Subcutaneous adipose tissue (tissue), 4 donors: ENCODE data around the gene SLC38A5. TPM values are rescaled to one million over a fixed set of nuclear protein-coding genes. Genes with fewer than 3 reads are reported as not detected.

Source experiments
- total RNA-seq, 4 donors: library from RNA; depleted of rRNA; stranded (reverse); fragments of >200 nt; gene quantifications; one replicate each; pipeline ENCODE4 v1.1.0, GENCODE V29; 2016
- TF ChIP-seq, protein P1 (sequence below): fragments of 450-650 bp; IDR thresholded peaks from one replicate; pipeline ENCODE4 v1.5.1; 2016; ENCODE audit warnings: low read depth, mild to moderate bottlenecking, control low read depth, antibody characterized with exemption, moderate library complexity

Gene SLC38A5
- total RNA-seq, 4 donors from 2014 or later, result 1.3 to 3.2 (median 1.5) TPM; not detected in 1

DNA sequence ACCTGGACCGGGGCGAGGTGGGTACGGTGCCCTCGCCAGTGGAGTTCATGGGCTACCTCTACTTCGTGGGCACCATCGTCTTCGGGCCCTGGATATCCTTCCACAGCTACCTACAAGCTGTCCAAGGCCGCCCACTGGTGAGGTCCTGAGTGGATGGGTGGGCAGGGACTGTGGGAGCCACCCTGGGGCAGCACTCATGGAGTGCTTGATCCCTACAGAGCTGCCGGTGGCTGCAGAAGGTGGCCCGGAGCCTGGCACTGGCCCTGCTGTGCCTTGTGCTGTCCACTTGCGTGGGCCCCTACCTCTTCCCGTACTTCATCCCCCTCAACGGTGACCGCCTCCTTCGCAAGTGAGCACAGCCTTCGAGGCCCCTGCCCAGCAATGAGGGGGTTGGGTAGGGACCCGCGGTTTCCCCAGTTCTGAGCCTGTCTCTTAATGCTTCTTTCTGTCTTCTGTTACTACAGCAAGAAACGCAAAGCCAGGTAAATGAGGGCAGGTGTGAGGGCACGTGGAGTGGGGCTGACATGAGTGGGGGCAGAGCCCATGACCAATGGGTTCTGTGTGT, 42.4 kb upstream of the SLC38A5 start:
- TF ChIP-seq, protein P1, sequence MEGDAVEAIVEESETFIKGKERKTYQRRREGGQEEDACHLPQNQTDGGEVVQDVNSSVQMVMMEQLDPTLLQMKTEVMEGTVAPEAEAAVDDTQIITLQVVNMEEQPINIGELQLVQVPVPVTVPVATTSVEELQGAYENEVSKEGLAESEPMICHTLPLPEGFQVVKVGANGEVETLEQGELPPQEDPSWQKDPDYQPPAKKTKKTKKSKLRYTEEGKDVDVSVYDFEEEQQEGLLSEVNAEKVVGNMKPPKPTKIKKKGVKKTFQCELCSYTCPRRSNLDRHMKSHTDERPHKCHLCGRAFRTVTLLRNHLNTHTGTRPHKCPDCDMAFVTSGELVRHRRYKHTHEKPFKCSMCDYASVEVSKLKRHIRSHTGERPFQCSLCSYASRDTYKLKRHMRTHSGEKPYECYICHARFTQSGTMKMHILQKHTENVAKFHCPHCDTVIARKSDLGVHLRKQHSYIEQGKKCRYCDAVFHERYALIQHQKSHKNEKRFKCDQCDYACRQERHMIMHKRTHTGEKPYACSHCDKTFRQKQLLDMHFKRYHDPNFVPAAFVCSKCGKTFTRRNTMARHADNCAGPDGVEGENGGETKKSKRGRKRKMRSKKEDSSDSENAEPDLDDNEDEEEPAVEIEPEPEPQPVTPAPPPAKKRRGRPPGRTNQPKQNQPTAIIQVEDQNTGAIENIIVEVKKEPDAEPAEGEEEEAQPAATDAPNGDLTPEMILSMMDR, result no peak

DNA sequence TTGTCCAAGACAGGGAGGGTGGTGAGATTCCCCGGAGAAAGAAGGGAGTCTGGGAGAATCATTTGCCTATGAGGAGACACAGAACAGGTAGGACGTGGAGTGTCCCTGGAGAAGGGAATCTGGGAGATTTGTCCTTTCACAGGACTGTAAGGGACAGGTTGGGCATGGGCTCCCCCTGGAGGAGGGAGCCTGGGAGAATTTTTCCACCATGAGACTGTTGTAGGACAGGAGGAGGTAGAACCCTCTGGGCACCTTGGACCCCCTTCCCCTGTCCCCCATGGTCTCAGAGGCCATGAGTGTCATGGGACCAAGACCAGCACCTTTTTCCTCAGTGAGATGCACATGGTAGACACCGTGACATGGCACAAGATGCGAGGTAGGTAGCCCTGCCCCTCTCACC, 41.5 kb upstream of the SLC38A5 start:
- TF ChIP-seq, protein P1, result no peak

DNA sequence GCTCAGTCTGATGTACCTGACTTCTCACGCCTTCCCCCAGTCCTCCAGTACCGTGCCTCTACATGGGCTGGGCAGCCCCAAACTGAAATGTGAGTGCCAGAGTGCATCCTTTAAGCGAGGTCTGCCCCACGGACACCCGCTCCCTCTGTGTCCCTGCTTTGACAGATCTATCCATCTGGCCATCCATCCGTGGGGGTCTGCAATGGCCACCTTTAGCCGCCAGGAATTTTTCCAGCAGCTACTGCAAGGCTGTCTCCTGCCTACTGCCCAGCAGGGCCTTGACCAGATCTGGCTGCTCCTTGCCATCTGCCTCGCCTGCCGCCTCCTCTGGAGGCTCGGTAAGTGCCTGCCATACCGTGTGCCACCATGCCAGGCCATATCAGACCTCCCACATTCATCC, 39.6 kb upstream of the SLC38A5 start:
- TF ChIP-seq, protein P1, result no peak

DNA sequence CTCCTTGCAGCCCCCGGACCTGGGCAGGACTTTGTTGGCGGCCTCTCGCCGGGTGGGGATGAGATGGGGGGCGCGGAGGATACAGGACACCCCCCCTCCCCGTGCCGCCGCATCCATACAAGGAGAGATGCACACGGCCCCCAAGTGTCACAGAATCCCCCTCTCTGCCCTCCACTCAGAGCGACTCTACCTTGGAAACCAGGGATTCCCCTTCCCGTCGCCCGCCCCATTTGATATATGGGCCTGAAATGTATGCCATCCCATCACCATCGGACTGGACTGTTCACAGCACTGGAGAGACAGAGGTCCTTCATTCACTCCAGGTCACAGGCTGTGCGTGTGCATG, 39.2 kb upstream of the SLC38A5 start:
- TF ChIP-seq, protein P1, result no peak

DNA sequence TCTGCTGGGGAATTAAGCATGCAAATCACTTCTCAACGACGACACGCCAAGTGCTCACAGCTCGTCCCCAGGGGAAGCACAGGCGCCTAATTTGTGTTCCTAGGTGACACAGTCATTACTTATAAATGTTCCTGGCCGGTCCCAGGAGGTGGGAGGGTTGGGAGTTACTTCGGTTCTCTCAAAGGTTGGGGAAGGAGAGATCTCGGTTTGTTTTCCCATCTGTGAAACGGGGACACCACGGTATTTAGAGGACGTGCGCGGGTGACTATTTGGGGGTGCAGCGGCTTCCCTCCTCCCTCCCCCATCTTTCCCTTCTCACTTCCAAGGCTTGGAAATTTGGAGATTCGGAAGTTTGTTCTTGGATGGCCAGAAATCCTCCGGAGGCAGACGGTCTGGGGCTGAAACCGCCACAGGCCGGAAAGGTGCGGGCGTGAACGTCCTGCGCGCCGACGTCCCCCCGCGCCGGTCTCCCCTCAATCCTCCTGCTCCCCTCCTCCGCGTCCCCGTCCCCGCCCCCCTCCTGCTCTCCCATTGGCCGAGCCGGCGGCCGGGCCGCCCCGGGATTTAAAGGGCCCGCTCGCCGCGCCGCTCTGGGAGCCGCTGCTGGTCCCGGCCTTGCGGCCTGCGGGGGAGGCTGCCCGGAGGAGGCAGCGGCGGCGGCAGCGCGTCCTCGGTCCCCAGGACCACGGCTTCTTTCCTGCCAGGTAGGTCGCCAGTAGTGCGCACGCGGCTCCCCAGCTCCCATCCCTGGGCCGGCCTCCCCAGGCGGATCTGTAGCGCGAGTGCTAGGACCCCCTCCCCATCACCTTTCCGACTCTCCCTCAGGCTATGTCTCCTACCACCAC, 38.6 kb upstream of the SLC38A5 start, which contains the start of gene PORCN:
Gene PORCN, plus strand, starts transcription at position 593 of the 845 bp plus-strand sequence. CDS start 829 bp downstream, outside the sequence.
- TF ChIP-seq, protein P1, result no peak

DNA sequence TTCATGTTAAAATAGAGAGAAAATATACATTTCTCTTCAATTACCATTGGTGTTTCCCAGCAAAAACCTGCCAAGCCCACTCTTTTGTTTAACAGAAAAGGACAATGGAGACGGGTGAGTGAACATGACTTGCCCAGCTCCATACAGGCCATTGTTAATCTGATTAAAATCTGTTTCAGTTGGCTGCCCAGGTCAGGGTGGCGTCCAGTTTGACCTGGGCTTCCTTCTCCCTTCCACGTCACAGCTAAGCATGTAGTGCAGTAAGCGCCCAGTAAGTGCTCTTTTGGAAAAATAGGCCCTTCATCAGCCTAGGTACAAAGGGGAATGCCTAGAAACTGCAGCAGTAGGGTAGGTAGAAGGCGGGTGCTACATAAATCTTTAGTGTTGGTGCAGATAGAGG, 37.2 kb upstream of the SLC38A5 start:
- TF ChIP-seq, protein P1, result no peak

DNA sequence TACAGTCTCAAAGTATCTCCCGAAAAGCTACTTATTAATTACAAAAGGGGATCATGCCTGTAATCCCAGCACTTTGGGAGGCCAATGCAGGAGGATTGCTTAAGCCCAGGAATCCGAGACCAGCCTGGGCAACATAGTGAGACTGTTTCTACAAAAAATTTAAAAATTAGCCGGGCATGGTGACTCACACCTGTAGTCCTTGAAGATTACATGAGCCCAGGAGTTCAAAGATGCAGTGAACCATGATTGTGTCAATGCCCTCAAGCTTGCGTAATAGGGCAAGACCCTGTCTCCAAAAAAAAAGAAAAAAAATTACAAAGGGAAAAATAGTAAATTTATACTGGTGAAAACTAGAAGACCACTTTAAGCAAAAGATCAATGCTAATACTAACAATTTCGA, 35.4 kb upstream of the SLC38A5 start:
- TF ChIP-seq, protein P1, result no peak
